PC-9 (cell line): ENCODE measurements around the gene VWDE.
A peak's percentile ranks its signal among the peaks of the same experiment; 100 is the strongest.

ENCODE experiments used
- EZH2 ChIP-seq: fragments of 200-600 bp; sonication (generic); IDR thresholded peaks from 2 replicates; pipeline ENCODE4 v1.8.0; 2017; ENCODE audit warnings: antibody characterized with exemption, low read depth
- TF ChIP-seq, protein P1 (sequence below): fragments of 200-600 bp; sonication (generic); conservative IDR thresholded peaks from 2 replicates; pipeline ENCODE4 v1.6.1; 2017; ENCODE audit warnings: mixed run types, antibody characterized with exemption, mild to moderate bottlenecking, moderate library complexity

- TF ChIP-seq, protein P1, sequence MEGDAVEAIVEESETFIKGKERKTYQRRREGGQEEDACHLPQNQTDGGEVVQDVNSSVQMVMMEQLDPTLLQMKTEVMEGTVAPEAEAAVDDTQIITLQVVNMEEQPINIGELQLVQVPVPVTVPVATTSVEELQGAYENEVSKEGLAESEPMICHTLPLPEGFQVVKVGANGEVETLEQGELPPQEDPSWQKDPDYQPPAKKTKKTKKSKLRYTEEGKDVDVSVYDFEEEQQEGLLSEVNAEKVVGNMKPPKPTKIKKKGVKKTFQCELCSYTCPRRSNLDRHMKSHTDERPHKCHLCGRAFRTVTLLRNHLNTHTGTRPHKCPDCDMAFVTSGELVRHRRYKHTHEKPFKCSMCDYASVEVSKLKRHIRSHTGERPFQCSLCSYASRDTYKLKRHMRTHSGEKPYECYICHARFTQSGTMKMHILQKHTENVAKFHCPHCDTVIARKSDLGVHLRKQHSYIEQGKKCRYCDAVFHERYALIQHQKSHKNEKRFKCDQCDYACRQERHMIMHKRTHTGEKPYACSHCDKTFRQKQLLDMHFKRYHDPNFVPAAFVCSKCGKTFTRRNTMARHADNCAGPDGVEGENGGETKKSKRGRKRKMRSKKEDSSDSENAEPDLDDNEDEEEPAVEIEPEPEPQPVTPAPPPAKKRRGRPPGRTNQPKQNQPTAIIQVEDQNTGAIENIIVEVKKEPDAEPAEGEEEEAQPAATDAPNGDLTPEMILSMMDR = peak; percentile 49
- no peak for TF ChIP-seq EZH2
Measured at GRCh38 chr7:12291870-12292269, 111.8 kb downstream of the VWDE start.
